ENCODE results near the gene NCL. TPM values are rescaled to one million over a fixed set of nuclear protein-coding genes. Genes with fewer than 3 reads are reported as not detected.
"Not testable (repeated sequence)": the region's sequence is repeated elsewhere in the genome, so short reads cannot be mapped to it uniquely, and the experiment has no call there.

The NCL gene
- total RNA-seq, 1 experiment from 2014 or later: 557 TPM

DNA sequence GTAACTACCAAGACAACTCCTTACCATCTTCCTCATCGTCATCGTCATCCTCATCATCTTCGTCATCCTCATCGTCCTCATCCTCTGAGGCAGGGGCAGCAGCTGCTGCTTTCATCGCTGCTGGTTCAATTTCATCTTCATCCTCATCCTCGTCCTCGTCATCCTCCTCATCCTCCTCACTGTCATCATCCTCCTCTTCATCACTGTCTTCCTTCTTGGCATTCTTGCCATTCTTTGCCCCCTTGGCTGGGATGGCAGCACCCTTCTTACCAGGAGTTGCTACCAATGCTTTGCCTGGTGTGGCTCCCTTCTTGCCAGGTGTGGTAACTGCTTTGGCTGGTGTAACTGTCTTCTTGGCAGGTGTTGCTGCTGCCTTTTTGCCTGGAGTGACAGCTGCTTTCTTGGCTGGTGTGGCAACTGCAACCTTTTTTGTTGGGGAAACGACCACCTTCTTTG is 2.7 kb downstream of the NCL start:
- Histone ChIP-seq H3F3A (ENCODE audit: insufficient read depth, low read depth) (peaks cover 73% of the 10 kb centered on the region), H3K4me3 (no peak overlapping the region; the same call in 1 of the 2 replicates), H3K27me3 (ENCODE audit: insufficient read depth, low read depth) (no peaks in the 10 kb centered on the region), H2AFZ (no peak overlapping the region), H4K20me1 (ENCODE audit: insufficient read depth) (peaks cover 70% of the 10 kb centered on the region), H3K79me2 (ENCODE audit: low read depth) (peaks cover 85% of the 10 kb centered on the region), H3K9me3 (ENCODE audit: insufficient read depth, low read depth) (no peaks in the 10 kb centered on the region), H3K4me2 (peak overlapping the region; percentile 85; the same call in 1 of the 2 replicates), H3K36me3 (ENCODE audit: low read depth) (peaks cover 69% of the 10 kb centered on the region), H3K27ac (no peak overlapping the region), H3K4me1 (replicated peaks; ENCODE audit: insufficient read depth) (peaks cover 24% of the 10 kb centered on the region), H3K9me2 (ENCODE audit: insufficient read depth) (no peaks in the 10 kb centered on the region)
- intact Hi-C loops (cut with micrococcal nuclease; ENCODE audit: unreplicated experiment): loop anchor here (10.0 kb wide), 1 partner anchor 253 kb away; no protein-coding TSS in a partner anchor
- POLR2A ChIA-PET (ENCODE audit: unreplicated experiment): interaction anchor here (0.6 kb wide), 1 partner anchor 404 kb away, joined by 6 read pairs; no protein-coding TSS in a partner anchor
- CTCF ChIA-PET: no interaction called here
- no peak for DNase-seq
- BruUV-seq (replicated peaks): no TSS peak
- TF ChIP-seq, protein P1, sequence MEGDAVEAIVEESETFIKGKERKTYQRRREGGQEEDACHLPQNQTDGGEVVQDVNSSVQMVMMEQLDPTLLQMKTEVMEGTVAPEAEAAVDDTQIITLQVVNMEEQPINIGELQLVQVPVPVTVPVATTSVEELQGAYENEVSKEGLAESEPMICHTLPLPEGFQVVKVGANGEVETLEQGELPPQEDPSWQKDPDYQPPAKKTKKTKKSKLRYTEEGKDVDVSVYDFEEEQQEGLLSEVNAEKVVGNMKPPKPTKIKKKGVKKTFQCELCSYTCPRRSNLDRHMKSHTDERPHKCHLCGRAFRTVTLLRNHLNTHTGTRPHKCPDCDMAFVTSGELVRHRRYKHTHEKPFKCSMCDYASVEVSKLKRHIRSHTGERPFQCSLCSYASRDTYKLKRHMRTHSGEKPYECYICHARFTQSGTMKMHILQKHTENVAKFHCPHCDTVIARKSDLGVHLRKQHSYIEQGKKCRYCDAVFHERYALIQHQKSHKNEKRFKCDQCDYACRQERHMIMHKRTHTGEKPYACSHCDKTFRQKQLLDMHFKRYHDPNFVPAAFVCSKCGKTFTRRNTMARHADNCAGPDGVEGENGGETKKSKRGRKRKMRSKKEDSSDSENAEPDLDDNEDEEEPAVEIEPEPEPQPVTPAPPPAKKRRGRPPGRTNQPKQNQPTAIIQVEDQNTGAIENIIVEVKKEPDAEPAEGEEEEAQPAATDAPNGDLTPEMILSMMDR (conservative IDR thresholded peaks at IDR 0.05): no peak
- TF ChIP-seq EZH2 (IDR thresholded peaks at IDR 0.05; ENCODE audit: low read depth): no peak

- H3K27me3 ChIP-seq (ENCODE audit: insufficient read depth, low read depth); DNase-seq; H3K9me3 ChIP-seq (ENCODE audit: insufficient read depth, low read depth); BruUV-seq (replicated peaks); H3K27ac ChIP-seq; H3K4me3 ChIP-seq; H3K9me2 ChIP-seq (ENCODE audit: insufficient read depth); H3K4me2 ChIP-seq; POLR2A ChIA-PET (ENCODE audit: unreplicated experiment); H2AFZ ChIP-seq: not testable (repeated sequence)
- peaks cover 76% of the 10 kb centered on the region for H3K36me3 ChIP-seq (ENCODE audit: low read depth)
- intact Hi-C loops (cut with micrococcal nuclease; ENCODE audit: unreplicated experiment): loop anchor here (10.0 kb wide), 1 partner anchor 254 kb away; no protein-coding TSS in a partner anchor
- peaks cover 87% of the 10 kb centered on the region for H3K79me2 ChIP-seq (ENCODE audit: low read depth)
- H3F3A ChIP-seq (ENCODE audit: insufficient read depth, low read depth): peaks cover 80% of the 10 kb centered on the region
- H3K4me1 ChIP-seq (replicated peaks; ENCODE audit: insufficient read depth): peaks cover 24% of the 10 kb centered on the region
- peaks cover 77% of the 10 kb centered on the region for H4K20me1 ChIP-seq (ENCODE audit: insufficient read depth)
- CTCF ChIA-PET: interaction anchor here (0.6 kb wide), 1 partner anchor 611 kb away, joined by 3 read pairs; no protein-coding TSS in a partner anchor
These were observed 3.4 kb downstream of the NCL start for GRCh38 chr2:231460841-231461240.

DNA sequence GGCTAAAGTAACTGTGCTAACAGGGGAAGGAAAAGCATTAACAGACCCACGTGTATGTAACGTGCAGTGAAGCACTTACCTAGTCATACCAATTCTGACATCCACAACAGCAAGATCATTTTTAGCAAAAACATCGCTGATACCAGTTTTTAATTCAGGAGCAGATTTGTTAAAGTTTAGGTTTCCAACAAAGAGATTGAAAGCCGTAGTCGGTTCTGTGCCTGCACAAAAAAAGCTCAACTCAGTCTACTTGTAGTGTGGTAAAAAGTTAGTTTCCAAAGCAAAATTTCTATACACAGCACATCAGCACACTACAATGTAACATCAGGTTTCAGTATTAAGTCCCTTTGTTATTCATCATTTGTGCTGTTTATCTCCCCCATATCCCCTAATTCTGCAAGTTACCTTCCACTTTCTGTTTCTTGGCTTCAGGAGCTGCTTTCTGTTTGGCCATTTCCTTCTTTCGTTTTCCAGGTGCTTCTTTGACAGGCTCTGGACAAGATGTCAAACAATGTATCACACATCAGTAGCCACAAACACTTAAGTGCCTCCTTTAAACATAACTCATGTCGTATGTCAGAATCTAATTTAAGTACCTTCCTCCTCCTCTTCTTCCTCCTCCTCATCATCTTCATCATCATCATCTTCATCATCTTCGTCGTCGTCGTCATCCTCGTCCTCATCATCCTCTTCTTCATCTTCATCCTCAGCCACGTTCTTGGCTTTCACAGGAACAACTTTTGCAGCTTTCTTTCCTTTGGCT is 4.0 kb downstream of the NCL start:
- DNase-seq: no peak
- intact Hi-C loops (cut with micrococcal nuclease; ENCODE audit: unreplicated experiment): loop anchor here (10.0 kb wide), 1 partner anchor 255 kb away; no protein-coding TSS in a partner anchor
- H3K27ac ChIP-seq: no peak overlapping the region
- H3K4me2 ChIP-seq: no peak overlapping the region
- peaks cover 82% of the 10 kb centered on the region for H3K36me3 ChIP-seq (ENCODE audit: low read depth)
- BruUV-seq (replicated peaks): no TSS peak
- H3F3A ChIP-seq (ENCODE audit: insufficient read depth, low read depth): peaks cover 85% of the 10 kb centered on the region
- peaks cover 19% of the 10 kb centered on the region for H3K4me1 ChIP-seq (replicated peaks; ENCODE audit: insufficient read depth)
- no peaks in the 10 kb centered on the region for H3K9me3 ChIP-seq (ENCODE audit: insufficient read depth, low read depth)
- no peak overlapping the region for H2AFZ ChIP-seq
- peaks cover 84% of the 10 kb centered on the region for H3K79me2 ChIP-seq (ENCODE audit: low read depth)
- CTCF ChIA-PET: interaction anchor here (0.6 kb wide), 1 partner anchor 610 kb away, joined by 3 read pairs; no protein-coding TSS in a partner anchor
- POLR2A ChIA-PET (ENCODE audit: unreplicated experiment): no interaction called here
- no peak overlapping the region for H3K4me3 ChIP-seq
- H3K27me3 ChIP-seq (ENCODE audit: insufficient read depth, low read depth): no peaks in the 10 kb centered on the region
- no peaks in the 10 kb centered on the region for H3K9me2 ChIP-seq (ENCODE audit: insufficient read depth)
- peaks cover 83% of the 10 kb centered on the region for H4K20me1 ChIP-seq (ENCODE audit: insufficient read depth)
- no peak for TF ChIP-seq EZH2 (IDR thresholded peaks at IDR 0.05; ENCODE audit: low read depth)

GRCh38 chr2:231458368-231458767 is 5.9 kb downstream of the NCL start:
- DNase-seq: no peak
- Histone ChIP-seq H3K9me2 (ENCODE audit: insufficient read depth) (no peaks in the 10 kb centered on the region), H3K79me2 (ENCODE audit: low read depth) (peaks cover 70% of the 10 kb centered on the region), H3F3A (ENCODE audit: insufficient read depth, low read depth) (peaks cover 98% of the 10 kb centered on the region), H3K4me2 (no peak overlapping the region), H2AFZ (no peak overlapping the region), H3K9me3 (ENCODE audit: insufficient read depth, low read depth) (no peaks in the 10 kb centered on the region), H3K27ac (peak overlapping the region; percentile 28; the same call in 1 of the 2 replicates), H3K4me3 (no peak overlapping the region), H4K20me1 (ENCODE audit: insufficient read depth) (peaks cover 99% of the 10 kb centered on the region), H3K36me3 (ENCODE audit: low read depth) (peaks cover 85% of the 10 kb centered on the region), H3K27me3 (ENCODE audit: insufficient read depth, low read depth) (no peaks in the 10 kb centered on the region), H3K4me1 (replicated peaks; ENCODE audit: insufficient read depth) (peaks cover 18% of the 10 kb centered on the region; the same call in 1 of the 2 replicates)
- ChIA-PET POLR2A (ENCODE audit: unreplicated experiment) (no interaction called here), CTCF (no interaction called here)
- intact Hi-C loops (cut with micrococcal nuclease; ENCODE audit: unreplicated experiment): loop anchor here (10.0 kb wide), 1 partner anchor 634 kb away; no protein-coding TSS in a partner anchor
- BruUV-seq (replicated peaks): no TSS peak
- no peak for TF ChIP-seq EZH2 (IDR thresholded peaks at IDR 0.05; ENCODE audit: low read depth)
- TF ChIP-seq, protein P1 (conservative IDR thresholded peaks at IDR 0.05): no peak

All from PC-9 (cell line).